Caco-2 (cell line): ENCODE measurements around the gene PLA2G2C. TPM values are rescaled to one million over a fixed set of nuclear protein-coding genes. Genes with fewer than 3 reads are reported as not detected.

Experiments
- BruUV-seq: library from RNA; stranded (reverse); fragments of 400-500 nt; replicated peaks from 2 replicates; lab custom pipeline; 2021; lab: Mats Ljungman, UMichigan
- CTCF ChIA-PET: fragments of 300-600 bp; sonication (Branson Sonifier 250); formaldehyde crosslinking; loops from one replicate; lab custom pipeline; 2022; ENCODE audit warnings: antibody characterized with exemption; lab: Charles Lee
- POLR2A ChIA-PET: fragments of 300-600 bp; sonication (Branson Sonifier 250); formaldehyde crosslinking; loops from one replicate; lab custom pipeline; 2022; ENCODE audit warnings: antibody characterized with exemption; lab: Charles Lee
- DNase-seq, 2 experiments: peaks; one replicate each; pipeline versions ENCODE4 v3.0.0 to v3.0.0-alpha.2; 2020 to 2022
- H3K27me3 ChIP-seq: replicated peaks from 2 replicates; pipeline ENCODE4 v1.6.0; 2011; ENCODE audit warnings: low read length; ENCODE audit not compliant: control insufficient read depth, insufficient read depth
- H3K36me3 ChIP-seq: 2 replicates; pipeline ENCODE4 v1.5.1; 2011; ENCODE audit warnings: low read length; ENCODE audit not compliant: control insufficient read depth, insufficient read depth
- H3K4me1 ChIP-seq: fragments of 250-450 bp; sonication (Bioruptor Pico); 2 replicates; pipeline ENCODE4 v1.5.1; 2020; ENCODE audit warnings: mild to moderate bottlenecking
- H3K4me3 ChIP-seq: 2 replicates; pipeline ENCODE4 v1.5.1; 2011; ENCODE audit warnings: low read depth, mild to moderate bottlenecking, control low read depth, low read length
- H3K9me3 ChIP-seq: fragments of 250-450 bp; sonication (Bioruptor Pico); 2 replicates; pipeline ENCODE4 v1.5.1; 2020; ENCODE audit warnings: mild to moderate bottlenecking, moderate library complexity
- H3K27ac Mint-ChIP-seq: one replicate; pipeline ENCODE4 v1.8.0; 2022; ENCODE audit warnings: mixed read lengths; ENCODE audit not compliant: unreplicated experiment
- H3K27me3 Mint-ChIP-seq: one replicate; pipeline ENCODE4 v1.8.0; 2022; ENCODE audit warnings: mixed read lengths; ENCODE audit not compliant: insufficient read depth, unreplicated experiment
- H3K36me3 Mint-ChIP-seq: one replicate; pipeline ENCODE4 v1.8.0; 2022; ENCODE audit warnings: mild to moderate bottlenecking, mixed read lengths; ENCODE audit not compliant: insufficient read depth, unreplicated experiment
- H3K4me1 Mint-ChIP-seq: one replicate; pipeline ENCODE4 v1.8.0; 2022; ENCODE audit warnings: low read depth, mixed read lengths; ENCODE audit not compliant: unreplicated experiment
- H3K4me3 Mint-ChIP-seq: one replicate; pipeline ENCODE4 v1.8.0; 2022; ENCODE audit warnings: mild to moderate bottlenecking, moderate library complexity, mixed read lengths; ENCODE audit not compliant: unreplicated experiment
- H3K9me3 Mint-ChIP-seq: one replicate; pipeline ENCODE4 v1.8.0; 2022; ENCODE audit warnings: mixed read lengths; ENCODE audit not compliant: unreplicated experiment
- intact Hi-C: fragments of 100-400 bp; cut with micrococcal nuclease; formaldehyde crosslinking; loops from one replicate; pipeline ENCODE4 v1.10.0; 2022; ENCODE audit not compliant: unreplicated experiment
- total RNA-seq: library from RNA; stranded (reverse); gene quantifications from 2 replicates; pipeline ENCODE4 v1.2.3, GENCODE V29; 2022
- TF ChIP-seq, protein P1 (sequence below), 2 experiments: fragments of 200-600 bp in 1 of 2; IDR thresholded peaks; 1 replicate in 1 of 2; 2 replicates in 1 of 2; pipeline versions ENCODE4 v1.5.1 to v1.8.0; 2011 to 2022; ENCODE audit warnings: antibody characterized with exemption in 1 of 2, control low read depth in 1 of 2, inconsistent platforms in 1 of 2, low read depth in 1 of 2, low read length in 1 of 2, mild to moderate bottlenecking in 1 of 2, moderate library complexity in 1 of 2; ENCODE audit not compliant: insufficient read depth in 1 of 2, severe bottlenecking in 1 of 2, unreplicated experiment in 1 of 2

Gene PLA2G2C
- total RNA-seq, 1 experiment from 2014 or later, result not detected

DNA sequence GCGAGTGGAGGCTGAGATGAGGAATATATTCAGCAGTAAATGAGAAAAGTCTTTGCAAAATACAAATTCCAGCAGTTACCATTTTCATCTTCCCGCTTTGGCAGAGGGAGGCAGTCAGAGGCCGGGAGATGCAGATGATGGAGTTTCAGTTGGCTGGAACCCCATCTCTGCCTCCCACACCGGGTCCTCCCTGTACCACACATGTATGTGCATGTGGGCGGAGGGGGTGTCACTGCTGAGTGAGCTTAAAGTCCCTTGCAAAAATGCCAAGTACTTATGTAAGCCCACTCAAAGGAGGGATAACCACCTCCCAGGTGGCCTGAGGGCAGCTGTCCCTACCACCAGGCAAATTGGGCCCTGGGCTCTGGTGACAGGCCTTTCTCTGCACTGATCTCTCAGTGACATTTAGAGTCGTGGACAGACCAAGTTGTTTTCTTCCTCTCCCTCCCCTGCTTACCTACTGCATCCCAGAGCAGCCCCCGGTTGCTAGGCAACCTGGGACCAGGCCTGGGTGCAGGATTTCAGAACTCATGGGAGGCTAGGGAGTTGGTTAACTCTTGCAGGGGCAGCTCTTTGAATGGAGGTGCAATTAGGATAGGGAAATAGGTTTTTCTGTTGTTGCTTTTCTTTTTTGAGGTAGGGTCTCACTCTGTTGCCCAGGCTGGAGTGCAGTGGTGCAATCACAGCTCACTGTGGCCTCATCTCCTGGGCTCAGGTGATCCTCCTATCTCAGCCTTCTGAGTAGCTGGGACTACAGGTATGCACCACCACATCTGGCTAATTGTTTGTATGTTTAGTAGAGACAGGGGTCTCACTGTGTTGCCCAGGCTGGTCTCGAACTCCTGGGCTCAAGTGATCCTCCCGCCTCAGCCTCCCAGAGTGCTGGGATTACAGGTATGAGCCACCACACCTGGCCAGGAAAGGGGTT lies 17.5 kb downstream of the PLA2G2C start:
- Mint-ChIP-seq H3K36me3 (no peaks in the 10 kb centered on the region), H3K27me3 (peaks cover 2% of the 10 kb centered on the region), H3K4me3 (no peak overlapping the region), H3K27ac (no peak overlapping the region), H3K9me3 (peaks cover 20% of the 10 kb centered on the region), H3K4me1 (no peaks in the 10 kb centered on the region)
- no peak for DNase-seq
- intact Hi-C loops, result no loop called here
- no peaks in the 10 kb centered on the region for H3K9me3 ChIP-seq
- H3K27me3 ChIP-seq, result no peaks in the 10 kb centered on the region
- CTCF ChIA-PET, result no interaction called here
- no TSS peak for BruUV-seq
- H3K36me3 ChIP-seq, result no peaks in the 10 kb centered on the region
- POLR2A ChIA-PET, result no interaction called here
- TF ChIP-seq, protein P1, sequence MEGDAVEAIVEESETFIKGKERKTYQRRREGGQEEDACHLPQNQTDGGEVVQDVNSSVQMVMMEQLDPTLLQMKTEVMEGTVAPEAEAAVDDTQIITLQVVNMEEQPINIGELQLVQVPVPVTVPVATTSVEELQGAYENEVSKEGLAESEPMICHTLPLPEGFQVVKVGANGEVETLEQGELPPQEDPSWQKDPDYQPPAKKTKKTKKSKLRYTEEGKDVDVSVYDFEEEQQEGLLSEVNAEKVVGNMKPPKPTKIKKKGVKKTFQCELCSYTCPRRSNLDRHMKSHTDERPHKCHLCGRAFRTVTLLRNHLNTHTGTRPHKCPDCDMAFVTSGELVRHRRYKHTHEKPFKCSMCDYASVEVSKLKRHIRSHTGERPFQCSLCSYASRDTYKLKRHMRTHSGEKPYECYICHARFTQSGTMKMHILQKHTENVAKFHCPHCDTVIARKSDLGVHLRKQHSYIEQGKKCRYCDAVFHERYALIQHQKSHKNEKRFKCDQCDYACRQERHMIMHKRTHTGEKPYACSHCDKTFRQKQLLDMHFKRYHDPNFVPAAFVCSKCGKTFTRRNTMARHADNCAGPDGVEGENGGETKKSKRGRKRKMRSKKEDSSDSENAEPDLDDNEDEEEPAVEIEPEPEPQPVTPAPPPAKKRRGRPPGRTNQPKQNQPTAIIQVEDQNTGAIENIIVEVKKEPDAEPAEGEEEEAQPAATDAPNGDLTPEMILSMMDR (IDR thresholded peaks at IDR 0.05; ENCODE audit: insufficient read depth in 1 of 2, low read depth in 1 of 2, low read length in 1 of 2, severe bottlenecking in 1 of 2, unreplicated experiment in 1 of 2), result no peak
- no peak overlapping the region for H3K4me3 ChIP-seq
- no peaks in the 10 kb centered on the region for H3K4me1 ChIP-seq

- CTCF ChIA-PET, result no interaction called here
Observed at GRCh38 chr1:20167126-20167525, 19.2 kb downstream of the PLA2G2C start.

GRCh38 chr1:20166051-20166450 lies 20.3 kb downstream of the PLA2G2C start:
- no peak overlapping the region for H3K4me3 Mint-ChIP-seq
- H3K4me1 Mint-ChIP-seq, result no peaks in the 10 kb centered on the region
- no peak for DNase-seq
- H3K27me3 Mint-ChIP-seq, result peaks cover 2% of the 10 kb centered on the region
- no peak overlapping the region for H3K27ac Mint-ChIP-seq
- ChIA-PET POLR2A (no interaction called here), CTCF (no interaction called here)
- Histone ChIP-seq H3K4me1 (no peaks in the 10 kb centered on the region), H3K27me3 (no peaks in the 10 kb centered on the region), H3K4me3 (no peak overlapping the region), H3K36me3 (no peaks in the 10 kb centered on the region), H3K9me3 (no peaks in the 10 kb centered on the region)
- H3K9me3 Mint-ChIP-seq, result peaks cover 20% of the 10 kb centered on the region
- TF ChIP-seq, protein P1 (IDR thresholded peaks at IDR 0.05; ENCODE audit: insufficient read depth in 1 of 2, low read depth in 1 of 2, low read length in 1 of 2, severe bottlenecking in 1 of 2, unreplicated experiment in 1 of 2), result no peak
- no peaks in the 10 kb centered on the region for H3K36me3 Mint-ChIP-seq
- intact Hi-C loops, result no loop called here
- BruUV-seq, result no TSS peak

More at GRCh38 chr1:20167126-20167525, 19.2 kb downstream of the PLA2G2C start:
- Mint-ChIP-seq H3K36me3 (no peaks in the 10 kb centered on the region), H3K27me3 (peaks cover 2% of the 10 kb centered on the region), H3K4me1 (no peaks in the 10 kb centered on the region), H3K27ac (no peak overlapping the region), H3K9me3 (peaks cover 20% of the 10 kb centered on the region), H3K4me3 (no peak overlapping the region)
- POLR2A ChIA-PET, result no interaction called here
- intact Hi-C loops, result no loop called here
- BruUV-seq, result no TSS peak
- no peak for DNase-seq
- H3K36me3 ChIP-seq, result no peaks in the 10 kb centered on the region
- H3K4me3 ChIP-seq, result no peak overlapping the region
- TF ChIP-seq, protein P1 (IDR thresholded peaks at IDR 0.05; ENCODE audit: insufficient read depth in 1 of 2, low read depth in 1 of 2, low read length in 1 of 2, severe bottlenecking in 1 of 2, unreplicated experiment in 1 of 2), result no peak
- H3K9me3 ChIP-seq, result no peaks in the 10 kb centered on the region
- no peaks in the 10 kb centered on the region for H3K4me1 ChIP-seq
- no peaks in the 10 kb centered on the region for H3K27me3 ChIP-seq
